HepG2 (cell line): Measurements from ENCODE around the gene GUCA1A. TPM values are rescaled to one million over a fixed set of nuclear protein-coding genes. Genes with fewer than 3 reads are reported as not detected.
"Not testable (repeated sequence)": the region's sequence is repeated elsewhere in the genome, so short reads cannot be mapped to it uniquely, and the experiment has no call there.

Experiments used
- ATAC-seq: fragments of 200-7000 bp; cut with Tn5 transposase; 3 replicates; pipeline ENCODE4 v1.9.1; 2020; ENCODE audit warnings: mild to moderate bottlenecking, moderate library complexity
- BruUV-seq: library from RNA; stranded (reverse); fragments of 400-500 nt; replicated peaks from 2 replicates; lab custom pipeline; 2021; lab: Mats Ljungman, UMichigan
- CTCF ChIA-PET: fragments of 300-600 bp; formaldehyde crosslinking; extraction: SDS; loops from one replicate; lab custom pipeline; 2021; ENCODE audit warnings: low total read pairs, inconsistent platforms, low intra/inter-chr PET ratio; lab: Yijun Ruan, JAX
- POLR2A ChIA-PET: fragments of 350-600 bp; sonication (Branson Sonifier 250); formaldehyde crosslinking; loops from one replicate; lab custom pipeline; 2020; ENCODE audit warnings: antibody characterized with exemption, inconsistent platforms; lab: Yijun Ruan, JAX
- DNase-seq: peaks from one replicate; pipeline ENCODE4 v3.0.0-alpha.2; 2015; ENCODE audit warnings: low spot score
- FAIRE-seq: peaks from 3 replicates; lab custom pipeline; 2011; peaks lifted over from hg19 to GRCh38; lab: Jason Lieb, UNC
- H2AFZ ChIP-seq: one replicate; pipeline ENCODE4 v1.6.1; 2011; ENCODE audit warnings: low read length, inconsistent platforms
- H3K27ac ChIP-seq: fragments of 300-600 bp; 3 replicates; pipeline ENCODE4 v1.8.0; 2011; ENCODE audit warnings: mixed run types, mild to moderate bottlenecking, mixed read lengths, low read length, inconsistent platforms; ENCODE audit not compliant: insufficient read depth; ENCODE audit errors: extremely low read length
- H3K27me3 ChIP-seq, 2 experiments: fragments of 200-600 bp in 1 of 2; 2 replicates in 1 of 2; 3 replicates in 1 of 2; pipeline versions ENCODE4 v1.6.0 to v1.8.0; 2011; ENCODE audit warnings: low read length in 2 of 2, mild to moderate bottlenecking in 2 of 2, moderate library complexity in 2 of 2, inconsistent platforms in 1 of 2; ENCODE audit not compliant: insufficient read depth in 2 of 2, control insufficient read depth in 1 of 2
- H3K36me3 ChIP-seq, 2 experiments: fragments of 200-600 bp in 1 of 2; replicated peaks in 1 of 2; 2 replicates in 1 of 2; 3 replicates in 1 of 2; pipeline versions ENCODE4 v1.5.1 to v1.8.0; 2011; ENCODE audit warnings: low read length in 2 of 2, inconsistent platforms in 1 of 2; ENCODE audit not compliant: insufficient read depth in 2 of 2, control insufficient read depth in 1 of 2
- H3K4me1 ChIP-seq: 2 replicates; pipeline ENCODE4 v1.5.1; 2012; ENCODE audit warnings: low read length, inconsistent platforms; ENCODE audit not compliant: insufficient read depth
- H3K4me2 ChIP-seq: 2 replicates; pipeline ENCODE4 v1.6.0; 2011; ENCODE audit warnings: low read depth, low read length, inconsistent platforms
- H3K4me3 ChIP-seq, 3 experiments: fragments of 200-600 bp in 1 of 3; sonication (generic), shearing (Covaris generic) in 1 of 3; replicated peaks in 1 of 3; 2 replicates each; pipeline ENCODE4 v1.5.1; 2011 to 2016; ENCODE audit warnings: low read length in 3 of 3, inconsistent platforms in 2 of 3, low read depth in 2 of 3, mild to moderate bottlenecking in 2 of 3, control low read depth in 1 of 3, mixed read lengths in 1 of 3; ENCODE audit not compliant: insufficient read depth in 1 of 3
- H3K79me2 ChIP-seq: one replicate; pipeline ENCODE4 v1.6.1; 2011; ENCODE audit warnings: low read length, inconsistent platforms; ENCODE audit not compliant: insufficient read depth
- H3K9ac ChIP-seq: 2 replicates; pipeline ENCODE4 v1.6.0; 2011; ENCODE audit warnings: mild to moderate bottlenecking, low read depth, low read length, inconsistent platforms; ENCODE audit not compliant: insufficient read depth
- H3K9me3 ChIP-seq: 2 replicates; pipeline ENCODE4 v1.5.1; 2012; ENCODE audit warnings: mild to moderate bottlenecking, low read length
- H4K20me1 ChIP-seq: 2 replicates; pipeline ENCODE4 v1.6.0; 2011; ENCODE audit warnings: inconsistent platforms, mild to moderate bottlenecking, low read length, moderate library complexity; ENCODE audit not compliant: insufficient read depth
- GATAD1 ChIP-seq: IDR thresholded peaks from 2 replicates; pipeline ENCODE4 v1.6.1; 2016; ENCODE audit warnings: missing genetic modification reagents, missing compliant biosample characterization
- MAFF ChIP-seq: IDR thresholded peaks from 2 replicates; pipeline ENCODE4 v1.6.1; 2011; ENCODE audit warnings: low read depth, low read length, improper control_type of control experiment
- MAFK ChIP-seq, 2 experiments: IDR thresholded peaks in 1 of 2; conservative IDR thresholded peaks in 1 of 2; 2 replicates each; pipeline ENCODE4 v1.6.1; 2011; ENCODE audit warnings: improper control_type of control experiment in 2 of 2, low read length in 2 of 2
- REXO4 ChIP-seq: sonication (generic); formaldehyde crosslinking; IDR thresholded peaks from 2 replicates; pipeline ENCODE4 v1.8.0; 2022; ENCODE audit warnings: missing genetic modification reagents, mild to moderate bottlenecking, borderline replicate concordance
- WGBS: methylation state at CpG from one replicate; pipeline ENCODE4 v1.1.6; 2017; ENCODE audit warnings: low lambda C conversion rate; 5-methylcytosine and 5-hydroxymethylcytosine counted together
- in situ Hi-C: cut with HindIII; loops from 2 replicates; pipeline ENCODE4 v1.10.0; 2017; ENCODE audit warnings: low pct_unique_long_range_greater_than_20kb; ENCODE audit not compliant: extremely low pct_ligation_motif_present
- intact Hi-C: fragments of 100-400 bp; cut with micrococcal nuclease; formaldehyde crosslinking; loops from one replicate; pipeline ENCODE4 v1.10.0; 2022; ENCODE audit not compliant: unreplicated experiment
- polyA plus RNA-seq, 8 experiments: library from polyadenylated mRNA; depleted of rRNA in 3 of 8; stranded (reverse) in 7 of 8; unstranded in 1 of 8; fragments of >200 nt; fragmentation: Illumina TruSeq in 4 of 8; extraction: Trizol in 4 of 8; gene quantifications; 2 replicates each; pipeline versions ENCODE4 v1.2.1 to v1.2.3, GENCODE V29; 2011 to 2016; ENCODE audit warnings: low read depth in 4 of 8, missing spikeins in 1 of 8, mixed read lengths in 1 of 8; ENCODE audit not compliant: insufficient read depth in 1 of 8
- total RNA-seq, 5 experiments: library from RNA; depleted of rRNA; stranded (reverse); fragments of >200 nt; fragmentation: Illumina TruSeq; extraction: Trizol; gene quantifications; 2 replicates each; pipeline ENCODE4 v1.2.3, GENCODE V29; 2016; ENCODE audit warnings: low read depth in 1 of 5
- TF ChIP-seq, protein P1 (sequence below): sonication (generic); formaldehyde crosslinking; IDR thresholded peaks from 2 replicates; pipeline ENCODE4 v1.5.0; 2020; ENCODE audit warnings: mild to moderate bottlenecking, missing genetic modification reagents, moderate library complexity

GUCA1A gene
- total and polyA plus RNA-seq, 2 of the 13 experiments (the other 11 are each of a cell fraction or from before 2014, with no cell fraction given) = not detected

DNA sequence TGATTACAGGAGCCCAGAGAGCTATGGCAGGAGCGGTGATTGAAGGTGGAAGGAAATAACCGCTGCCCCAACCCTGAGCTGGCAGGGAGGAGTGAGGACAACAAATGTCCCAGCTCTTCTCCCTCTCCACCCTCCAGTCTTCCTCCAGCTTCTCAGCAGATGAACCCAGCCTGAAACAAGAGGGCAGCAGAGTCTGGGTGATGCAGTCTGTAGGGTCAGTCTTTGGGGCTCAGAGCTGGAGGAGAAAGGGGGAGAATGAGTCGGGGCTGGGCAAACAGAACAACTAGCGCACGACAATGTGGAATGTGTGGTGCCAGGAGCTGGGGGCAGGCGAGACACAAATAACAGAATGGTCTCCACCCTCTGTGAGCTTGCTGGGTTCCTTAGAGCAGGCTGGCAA lies 4.5 kb upstream of the GUCA1A start (continued):
- TF ChIP-seq, protein P1, sequence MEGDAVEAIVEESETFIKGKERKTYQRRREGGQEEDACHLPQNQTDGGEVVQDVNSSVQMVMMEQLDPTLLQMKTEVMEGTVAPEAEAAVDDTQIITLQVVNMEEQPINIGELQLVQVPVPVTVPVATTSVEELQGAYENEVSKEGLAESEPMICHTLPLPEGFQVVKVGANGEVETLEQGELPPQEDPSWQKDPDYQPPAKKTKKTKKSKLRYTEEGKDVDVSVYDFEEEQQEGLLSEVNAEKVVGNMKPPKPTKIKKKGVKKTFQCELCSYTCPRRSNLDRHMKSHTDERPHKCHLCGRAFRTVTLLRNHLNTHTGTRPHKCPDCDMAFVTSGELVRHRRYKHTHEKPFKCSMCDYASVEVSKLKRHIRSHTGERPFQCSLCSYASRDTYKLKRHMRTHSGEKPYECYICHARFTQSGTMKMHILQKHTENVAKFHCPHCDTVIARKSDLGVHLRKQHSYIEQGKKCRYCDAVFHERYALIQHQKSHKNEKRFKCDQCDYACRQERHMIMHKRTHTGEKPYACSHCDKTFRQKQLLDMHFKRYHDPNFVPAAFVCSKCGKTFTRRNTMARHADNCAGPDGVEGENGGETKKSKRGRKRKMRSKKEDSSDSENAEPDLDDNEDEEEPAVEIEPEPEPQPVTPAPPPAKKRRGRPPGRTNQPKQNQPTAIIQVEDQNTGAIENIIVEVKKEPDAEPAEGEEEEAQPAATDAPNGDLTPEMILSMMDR (CRISPR knock-in tag) = peak; percentile 63
- TF ChIP-seq GATAD1 (CRISPR knock-in tag) (no peak), REXO4 (CRISPR knock-in tag) (no peak)

DNA sequence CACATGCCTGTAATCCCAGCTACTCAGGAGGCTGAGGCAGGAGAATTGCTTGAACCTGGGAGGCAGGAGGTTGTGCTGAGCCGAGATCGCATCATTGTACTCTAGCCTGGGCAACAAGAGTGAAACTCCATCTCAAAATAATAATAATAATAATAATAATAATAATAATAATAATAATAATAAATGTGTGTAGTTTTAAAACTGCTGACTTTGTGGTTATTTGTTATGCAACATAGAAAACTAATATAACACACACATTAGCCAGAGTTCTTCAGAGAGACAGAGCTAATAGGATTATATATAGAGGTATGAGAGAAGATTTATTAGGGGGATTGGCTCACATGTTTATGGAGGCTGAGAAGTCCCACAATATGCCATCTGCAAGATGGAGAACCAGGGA lies 3.4 kb upstream of the GUCA1A start:
- ATAC-seq, H3K9me3 ChIP-seq, CTCF ChIA-PET, H3K4me1 ChIP-seq, DNase-seq, H2AFZ ChIP-seq, H3K36me3 ChIP-seq, BruUV-seq, H3K4me2 ChIP-seq, H3K79me2 ChIP-seq, FAIRE-seq, H3K27ac ChIP-seq, POLR2A ChIA-PET, H4K20me1 ChIP-seq, H3K4me3 ChIP-seq, H3K9ac ChIP-seq, H3K27me3 ChIP-seq: not testable (repeated sequence)
- in situ Hi-C loops (loop anchor here (5.0 kb wide), 2 partner anchors 58 to 92 kb away; no protein-coding TSS in a partner anchor), intact Hi-C loops (loop anchor here (5.0 kb wide), 1 partner anchor 382 kb away; the partner anchor contains the start of gene TOMM6)
- TF ChIP-seq MAFF (peak; percentile 29; the same call in 1 of the 2 replicates), MAFK (conservative IDR thresholded peaks at IDR 0.05 in 1 of 2, IDR thresholded peaks at IDR 0.05 in 1 of 2; ENCODE audit: low read length in 2 of 2) (peak; percentile 39 to 59; a peak in 2 of 4 replicates)
- 9% methylated on average over 2 of the region's 2 CpGs for WGBS
